K562 (cell line): ENCODE data around the gene CNPY3. TPM values are rescaled to one million over a fixed set of nuclear protein-coding genes. Genes with fewer than 3 reads are reported as not detected.
"Not testable (repeated sequence)": the region's sequence is repeated elsewhere in the genome, so short reads cannot be mapped to it uniquely, and the experiment has no call there.

Experiments
- ATAC-seq: fragments of 200-7000 bp; cut with Tn5 transposase; 3 replicates; pipeline ENCODE4 v1.9.1; 2020; ENCODE audit warnings: moderate library complexity
- BruUV-seq: library from RNA; stranded (reverse); fragments of 400-500 nt; replicated peaks from 2 replicates; lab custom pipeline; 2021; lab: Mats Ljungman, UMichigan
- CTCF ChIA-PET: fragments of 300-600 bp; formaldehyde crosslinking; extraction: SDS; loops from one replicate; lab custom pipeline; 2021; ENCODE audit warnings: low intra/inter-chr PET ratio; lab: Yijun Ruan, JAX
- POLR2A ChIA-PET: fragments of 300-600, 350-650 bp; sonication (Branson Sonifier 250); formaldehyde crosslinking; extraction: SDS; loops from one replicate; lab custom pipeline; 2021; ENCODE audit warnings: antibody characterized with exemption, inconsistent platforms; lab: Yijun Ruan, JAX
- DNase-seq, 4 experiments: peaks; one replicate each; pipeline versions ENCODE4 v3.0.0 to v3.0.0-alpha.2; 2011 to 2018; ENCODE audit warnings: low spot score in 3 of 4, mixed read lengths in 3 of 4; ENCODE audit errors: extremely low read depth in 1 of 4
- FAIRE-seq: peaks from 2 replicates; lab custom pipeline; 2011; peaks lifted over from hg19 to GRCh38; lab: Jason Lieb, UNC
- H2AFZ ChIP-seq: 2 replicates; pipeline ENCODE4 v1.6.0; 2011; ENCODE audit warnings: low read depth, low read length, control low read depth, inconsistent platforms
- H3K27ac ChIP-seq: fragments of 200-600 bp; 3 replicates; pipeline ENCODE4 v1.8.0; 2011; ENCODE audit warnings: low read depth, mild to moderate bottlenecking, control low read depth, inconsistent platforms, low read length, moderate library complexity, mixed read lengths; ENCODE audit errors: extremely low read depth
- H3K27me3 ChIP-seq, 2 experiments: fragments of 300-600 bp in 1 of 2; 2 replicates in 1 of 2; 3 replicates in 1 of 2; pipeline versions ENCODE4 v1.6.0 to v1.8.0; 2011; ENCODE audit warnings: inconsistent platforms in 2 of 2, low read length in 2 of 2, mild to moderate bottlenecking in 1 of 2, mixed read lengths in 1 of 2, moderate library complexity in 1 of 2; ENCODE audit not compliant: control insufficient read depth in 2 of 2, insufficient read depth in 2 of 2
- H3K36me3 ChIP-seq: fragments of 300-600 bp; 3 replicates; pipeline ENCODE4 v1.8.0; 2011; ENCODE audit warnings: mild to moderate bottlenecking, low read length, inconsistent platforms; ENCODE audit not compliant: control insufficient read depth, insufficient read depth
- H3K4me1 ChIP-seq, 2 experiments: fragments of 200-600 bp in 1 of 2; replicated peaks in 1 of 2; 2 replicates in 1 of 2; 3 replicates in 1 of 2; pipeline versions ENCODE4 v1.5.1 to v1.8.0; 2011; ENCODE audit warnings: inconsistent platforms in 2 of 2, low read length in 2 of 2, mild to moderate bottlenecking in 1 of 2, mixed read lengths in 1 of 2, moderate library complexity in 1 of 2; ENCODE audit not compliant: control insufficient read depth in 2 of 2, insufficient read depth in 2 of 2
- H3K4me2 ChIP-seq: 2 replicates; pipeline ENCODE4 v1.6.1; 2011; ENCODE audit warnings: low read length, control low read depth, inconsistent platforms, mixed read lengths; ENCODE audit not compliant: insufficient read depth
- H3K4me3 ChIP-seq: fragments of 200-600 bp; sonication (generic), shearing (Covaris generic); 2 replicates; pipeline ENCODE4 v1.5.1; 2016; ENCODE audit warnings: control low read depth, inconsistent platforms
- H3K79me2 ChIP-seq: fragments of 200-600 bp; 3 replicates; pipeline ENCODE4 v1.8.0; 2011; ENCODE audit warnings: low read length, inconsistent platforms; ENCODE audit not compliant: control insufficient read depth, insufficient read depth
- H3K9ac ChIP-seq, 2 experiments: 2 replicates each; pipeline versions ENCODE4 v1.6.0 to v1.6.1; 2011; ENCODE audit warnings: low read depth in 2 of 2, low read length in 2 of 2, control low read depth in 1 of 2, inconsistent platforms in 1 of 2, mild to moderate bottlenecking in 1 of 2, mixed read lengths in 1 of 2; ENCODE audit not compliant: insufficient read depth in 1 of 2
- H3K9me1 ChIP-seq: one replicate; pipeline ENCODE4 v1.6.0; 2011; ENCODE audit warnings: inconsistent platforms, mild to moderate bottlenecking, low read length, moderate library complexity; ENCODE audit not compliant: control insufficient read depth, insufficient read depth
- H3K9me3 ChIP-seq: replicated peaks from 2 replicates; pipeline ENCODE4 v1.5.1; 2011; ENCODE audit warnings: low read depth, low read length, inconsistent platforms; ENCODE audit not compliant: control insufficient read depth, insufficient read depth
- H4K20me1 ChIP-seq: replicated peaks from 2 replicates; pipeline ENCODE4 v1.6.1; 2011; ENCODE audit warnings: low read length, inconsistent platforms, mixed read lengths; ENCODE audit not compliant: control insufficient read depth, insufficient read depth
- BDP1 ChIP-seq: IDR thresholded peaks from 3 replicates; pipeline ENCODE4 v1.6.1; 2011; ENCODE audit not compliant: insufficient read length, insufficient read depth
- CBFA2T3 ChIP-seq: fragments of 450-650 bp; IDR thresholded peaks from 2 replicates; pipeline ENCODE4 v1.6.1; 2017
- HDAC2 ChIP-seq: fragments of 450-650 bp; IDR thresholded peaks from 2 replicates; pipeline ENCODE4 v1.6.1; 2016; ENCODE audit warnings: mild to moderate bottlenecking
- KLF16 ChIP-seq: IDR thresholded peaks from 2 replicates; pipeline ENCODE4 v1.6.1; 2016; ENCODE audit warnings: antibody characterized with exemption
- MTA3 ChIP-seq: fragments of 450-650 bp; formaldehyde crosslinking; IDR thresholded peaks from 2 replicates; pipeline ENCODE4 v1.6.1; 2017; ENCODE audit warnings: mild to moderate bottlenecking, borderline replicate concordance
- POLR2AphosphoS5 ChIP-seq: IDR thresholded peaks from 2 replicates; pipeline ENCODE4 v1.6.1; 2011; ENCODE audit warnings: mild to moderate bottlenecking, low read depth, low read length, moderate library complexity; ENCODE audit not compliant: control insufficient read depth, insufficient read depth
- RCOR1 ChIP-seq, 2 experiments: IDR thresholded peaks; 2 replicates each; pipeline ENCODE4 v1.6.1; 2012; ENCODE audit warnings: low read depth in 2 of 2, low read length in 2 of 2, borderline replicate concordance in 1 of 2, improper control_type of control experiment in 1 of 2
- SMARCA4 ChIP-seq: fragments of 450-650 bp; IDR thresholded peaks from 2 replicates; pipeline ENCODE4 v1.6.1; 2016
- TEAD4 ChIP-seq, 2 experiments: sonication (generic) in 1 of 2; formaldehyde crosslinking in 1 of 2; IDR thresholded peaks; 2 replicates each; pipeline versions ENCODE4 v1.6.1 to v1.8.0; 2012 to 2022; ENCODE audit warnings: borderline replicate concordance in 1 of 2, inconsistent platforms in 1 of 2, low read length in 1 of 2, mild to moderate bottlenecking in 1 of 2, missing genetic modification reagents in 1 of 2
- ZNF384 ChIP-seq: IDR thresholded peaks from 2 replicates; pipeline ENCODE4 v1.6.1; 2012; ENCODE audit warnings: low read depth, low read length, improper control_type of control experiment
- WGBS: fragments of 100-300 bp; shearing (Covaris generic); methylation state at CpG from one replicate; pipeline ENCODE4 v1.1.6; 2016; ENCODE audit warnings: low coverage, mixed read lengths; ENCODE audit not compliant: insufficient coverage; ENCODE audit errors: missing lambda C conversion rate; 5-methylcytosine and 5-hydroxymethylcytosine counted together
- in situ Hi-C: fragments of 300-500 bp; cut with MboI; formaldehyde crosslinking; loops from 4 replicates; pipeline ENCODE4 v1.15.0; 2018; ENCODE audit warnings: inconsistent platforms, mixed read lengths
- intact Hi-C: fragments of 100-400 bp; cut with micrococcal nuclease; formaldehyde crosslinking; loops from 2 replicates; pipeline ENCODE4 v1.14.2; 2022
- polyA plus RNA-seq, 8 experiments: library from polyadenylated mRNA; depleted of rRNA in 4 of 8; stranded (reverse) in 5 of 8; unstranded in 3 of 8; fragments of >200 nt; fragmentation: Nextera tagmentation in 2 of 8; fragmentation: Illumina TruSeq in 1 of 8; extraction: Ambion mirVana in 2 of 8; extraction: Trizol in 1 of 8; gene quantifications; 2 replicates each; pipeline versions ENCODE4 v1.2.1 to v1.2.3, GENCODE V29; 2011 to 2014; ENCODE audit warnings: inconsistent platforms in 1 of 8, missing spikeins in 1 of 8
- total RNA-seq, 7 experiments: library from RNA; depleted of rRNA in 6 of 7; stranded (reverse); fragments of >200 nt in 6 of 7; fragmentation: Illumina TruSeq in 2 of 7; extraction: Trizol in 2 of 7; gene quantifications; 2 replicates each; pipeline versions ENCODE4 v1.2.1 to v1.2.3, GENCODE V29; 2011 to 2021; ENCODE audit warnings: low replicate concordance in 1 of 7
- TF ChIP-seq, protein P1 (sequence below): fragments of 150-350 bp; IDR thresholded peaks from 2 replicates; pipeline ENCODE4 v1.6.1; 2014; ENCODE audit warnings: low read depth, mild to moderate bottlenecking, low read length, borderline replicate concordance
- TF ChIP-seq, protein P2 (sequence below), 3 experiments: fragments of 200-800 bp in 1 of 3; fragments of 250-450 bp in 1 of 3; fragments of 450-650 bp in 1 of 3; sonication (Bioruptor Pico) in 1 of 3; sonication (Bioruptor generic) in 1 of 3; formaldehyde crosslinking in 1 of 3; IDR thresholded peaks; 2 replicates each; pipeline versions ENCODE4 v1.6.1 to v1.8.0; 2016 to 2022; ENCODE audit warnings: mild to moderate bottlenecking in 2 of 3, missing genetic modification characterization in 2 of 3, missing compliant biosample characterization in 1 of 3, moderate library complexity in 1 of 3

CNPY3 gene
- total and polyA plus RNA-seq, 9 of the 15 experiments (the other 6 are each of a cell fraction or from before 2014, with no cell fraction given), result 2.4 to 37.4 (median 21.2) TPM

DNA sequence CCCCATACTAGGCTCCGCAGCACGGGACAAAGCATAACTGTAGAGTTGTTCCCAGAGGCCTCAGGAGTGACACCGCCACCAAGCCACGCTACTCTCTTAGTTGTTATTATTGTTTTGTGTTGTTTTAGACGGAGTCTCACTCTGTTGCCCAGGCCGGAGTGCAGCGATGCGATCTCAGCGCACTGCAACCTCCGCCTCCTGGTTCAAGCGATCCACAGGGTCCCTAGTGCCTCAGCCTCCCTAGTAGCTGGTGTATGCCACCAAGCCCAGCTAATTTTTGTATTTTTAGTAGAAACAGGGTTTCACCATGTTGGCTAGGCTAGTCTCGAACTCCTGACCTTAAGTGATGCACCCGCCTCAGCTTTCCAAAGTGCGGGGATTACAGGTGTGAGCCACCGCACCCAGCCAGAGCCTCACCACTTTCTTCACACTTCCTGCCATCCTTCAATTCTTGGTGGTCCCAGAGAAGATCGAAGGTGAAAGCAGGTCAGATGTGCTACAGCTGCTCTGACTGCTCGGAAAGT is 38.0 kb upstream of the CNPY3 start (continued):
- TF ChIP-seq, protein P1, sequence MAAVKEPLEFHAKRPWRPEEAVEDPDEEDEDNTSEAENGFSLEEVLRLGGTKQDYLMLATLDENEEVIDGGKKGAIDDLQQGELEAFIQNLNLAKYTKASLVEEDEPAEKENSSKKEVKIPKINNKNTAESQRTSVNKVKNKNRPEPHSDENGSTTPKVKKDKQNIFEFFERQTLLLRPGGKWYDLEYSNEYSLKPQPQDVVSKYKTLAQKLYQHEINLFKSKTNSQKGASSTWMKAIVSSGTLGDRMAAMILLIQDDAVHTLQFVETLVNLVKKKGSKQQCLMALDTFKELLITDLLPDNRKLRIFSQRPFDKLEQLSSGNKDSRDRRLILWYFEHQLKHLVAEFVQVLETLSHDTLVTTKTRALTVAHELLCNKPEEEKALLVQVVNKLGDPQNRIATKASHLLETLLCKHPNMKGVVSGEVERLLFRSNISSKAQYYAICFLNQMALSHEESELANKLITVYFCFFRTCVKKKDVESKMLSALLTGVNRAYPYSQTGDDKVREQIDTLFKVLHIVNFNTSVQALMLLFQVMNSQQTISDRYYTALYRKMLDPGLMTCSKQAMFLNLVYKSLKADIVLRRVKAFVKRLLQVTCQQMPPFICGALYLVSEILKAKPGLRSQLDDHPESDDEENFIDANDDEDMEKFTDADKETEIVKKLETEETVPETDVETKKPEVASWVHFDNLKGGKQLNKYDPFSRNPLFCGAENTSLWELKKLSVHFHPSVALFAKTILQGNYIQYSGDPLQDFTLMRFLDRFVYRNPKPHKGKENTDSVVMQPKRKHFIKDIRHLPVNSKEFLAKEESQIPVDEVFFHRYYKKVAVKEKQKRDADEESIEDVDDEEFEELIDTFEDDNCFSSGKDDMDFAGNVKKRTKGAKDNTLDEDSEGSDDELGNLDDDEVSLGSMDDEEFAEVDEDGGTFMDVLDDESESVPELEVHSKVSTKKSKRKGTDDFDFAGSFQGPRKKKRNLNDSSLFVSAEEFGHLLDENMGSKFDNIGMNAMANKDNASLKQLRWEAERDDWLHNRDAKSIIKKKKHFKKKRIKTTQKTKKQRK, result no peak
- TF ChIP-seq ZNF384, result no peak
- TF ChIP-seq BDP1, result no peak

DNA sequence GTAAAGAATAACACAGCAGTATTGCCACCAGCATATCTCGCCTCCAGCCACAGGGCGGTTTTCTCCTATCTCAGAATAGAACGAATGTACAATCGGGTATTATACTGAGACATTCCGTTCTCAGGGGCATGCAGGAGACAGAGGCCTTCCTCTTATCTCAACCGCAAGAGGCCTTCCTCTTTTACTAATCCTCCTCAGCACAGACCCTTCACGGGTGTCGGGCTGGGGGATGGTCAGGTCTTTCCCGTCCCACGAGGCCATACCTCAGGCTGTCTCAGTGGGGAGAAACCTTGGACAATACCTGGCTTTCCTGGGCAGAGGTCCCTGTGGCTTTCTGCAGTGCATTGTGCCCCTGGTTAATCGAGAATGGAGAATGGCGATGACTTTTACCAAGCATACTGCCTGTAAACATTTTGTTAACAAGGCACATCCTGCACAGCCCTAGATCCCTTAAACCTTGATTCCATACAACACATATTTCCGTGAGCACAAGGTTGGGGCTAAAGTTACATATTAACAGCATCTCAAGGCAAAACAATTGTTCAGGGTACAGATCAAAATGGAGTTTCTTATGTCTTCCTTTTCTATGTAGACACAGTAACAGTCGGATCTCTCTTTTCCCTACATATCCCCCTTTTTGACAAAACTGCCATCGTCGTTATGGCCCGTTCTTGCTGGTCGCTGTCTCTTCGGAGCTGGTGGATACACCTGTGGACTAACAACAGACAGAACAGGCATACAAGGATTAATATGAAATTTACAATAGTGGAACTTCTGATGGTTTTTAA is 35.0 kb upstream of the CNPY3 start:
- CTCF ChIA-PET; H3K27ac ChIP-seq; H3K9me1 ChIP-seq; ATAC-seq; H3K27me3 ChIP-seq; POLR2A ChIA-PET; H4K20me1 ChIP-seq; H3K9me3 ChIP-seq; BruUV-seq; H3K9ac ChIP-seq; H3K4me3 ChIP-seq; H3K79me2 ChIP-seq; in situ Hi-C loops; intact Hi-C loops; TF ChIP-seq TEAD4 (CRISPR knock-in tag; IDR thresholded peaks at IDR 0.05; ENCODE audit: borderline replicate concordance): not testable (repeated sequence)
- FAIRE-seq (peak; percentile 51), DNase-seq (peak in 1 of 4 experiments; percentile 77)
- Histone ChIP-seq H3K4me2 (peak overlapping the region; percentile 26; the same call in 1 of the 2 replicates), H3K36me3 (peaks cover 16% of the 10 kb centered on the region; the same call in 2 of the 3 replicates), H2AFZ (peak overlapping the region; percentile 12; the same call in 1 of the 2 replicates), H3K4me1 (peaks cover 17 to 20% of the 10 kb centered on the region in 2 experiments)
- WGBS, result 26% methylated on average over 18 of the region's 19 CpGs
- TF ChIP-seq, protein P2, sequence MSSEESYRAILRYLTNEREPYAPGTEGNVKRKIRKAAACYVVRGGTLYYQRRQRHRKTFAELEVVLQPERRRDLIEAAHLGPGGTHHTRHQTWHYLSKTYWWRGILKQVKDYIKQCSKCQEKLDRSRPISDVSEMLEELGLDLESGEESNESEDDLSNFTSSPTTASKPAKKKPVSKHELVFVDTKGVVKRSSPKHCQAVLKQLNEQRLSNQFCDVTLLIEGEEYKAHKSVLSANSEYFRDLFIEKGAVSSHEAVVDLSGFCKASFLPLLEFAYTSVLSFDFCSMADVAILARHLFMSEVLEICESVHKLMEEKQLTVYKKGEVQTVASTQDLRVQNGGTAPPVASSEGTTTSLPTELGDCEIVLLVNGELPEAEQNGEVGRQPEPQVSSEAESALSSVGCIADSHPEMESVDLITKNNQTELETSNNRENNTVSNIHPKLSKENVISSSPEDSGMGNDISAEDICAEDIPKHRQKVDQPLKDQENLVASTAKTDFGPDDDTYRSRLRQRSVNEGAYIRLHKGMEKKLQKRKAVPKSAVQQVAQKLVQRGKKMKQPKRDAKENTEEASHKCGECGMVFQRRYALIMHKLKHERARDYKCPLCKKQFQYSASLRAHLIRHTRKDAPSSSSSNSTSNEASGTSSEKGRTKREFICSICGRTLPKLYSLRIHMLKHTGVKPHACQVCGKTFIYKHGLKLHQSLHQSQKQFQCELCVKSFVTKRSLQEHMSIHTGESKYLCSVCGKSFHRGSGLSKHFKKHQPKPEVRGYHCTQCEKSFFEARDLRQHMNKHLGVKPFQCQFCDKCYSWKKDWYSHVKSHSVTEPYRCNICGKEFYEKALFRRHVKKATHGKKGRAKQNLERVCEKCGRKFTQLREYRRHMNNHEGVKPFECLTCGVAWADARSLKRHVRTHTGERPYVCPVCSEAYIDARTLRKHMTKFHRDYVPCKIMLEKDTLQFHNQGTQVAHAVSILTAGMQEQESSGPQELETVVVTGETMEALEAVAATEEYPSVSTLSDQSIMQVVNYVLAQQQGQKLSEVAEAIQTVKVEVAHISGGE (CRISPR knock-in tag; IDR thresholded peaks at IDR 0.05), result peak in 1 of 3 experiments; percentile 58; a peak in 1 of 6 replicates
- peak; percentile 50; the same call in 1 of the 2 replicates for TF ChIP-seq POLR2AphosphoS5
- 0 out of 2 replicates have a peak, but pooled peaks have one; percentile 60 for TF ChIP-seq SMARCA4
- TF ChIP-seq MTA3, result peak; percentile 24; the same call in 1 of the 2 replicates
- peak; percentile 74 for TF ChIP-seq TEAD4 (IDR thresholded peaks at IDR 0.05; ENCODE audit: low read length)
- TF ChIP-seq CBFA2T3, result peak; percentile 86
- peak in 1 of 2 experiments; percentile 61; a peak in 1 of 4 replicates for TF ChIP-seq RCOR1 (IDR thresholded peaks at IDR 0.05; ENCODE audit: borderline replicate concordance in 1 of 2, low read depth in 2 of 2, low read length in 2 of 2)
- TF ChIP-seq KLF16, result peak; percentile 70
- 0 out of 2 replicates have a peak, but pooled peaks have one; percentile 26 for TF ChIP-seq HDAC2
